K562 (cell line): Measurements from ENCODE around the gene GNAI2. TPM values are rescaled to one million over a fixed set of nuclear protein-coding genes. Genes with fewer than 3 reads are reported as not detected.

Experiments used
- COPS2 ChIP-seq: fragments of 450-650 bp; conservative IDR thresholded peaks from 2 replicates; pipeline ENCODE4 v1.6.1; 2016; ENCODE audit warnings: mild to moderate bottlenecking, moderate library complexity
- DPF2 ChIP-seq: fragments of 450-650 bp; IDR thresholded peaks from 2 replicates; pipeline ENCODE4 v1.6.1; 2016
- FUS ChIP-seq: fragments of 200-400 bp; formaldehyde crosslinking; optimal IDR thresholded peaks from 2 replicates; pipeline ENCODE3; 2017; ENCODE audit warnings: low read depth, low read length
- HDAC1 ChIP-seq, 2 experiments: fragments of 450-650 bp; IDR thresholded peaks; 2 replicates each; pipeline ENCODE4 v1.6.1; 2016 to 2017; ENCODE audit warnings: inconsistent platforms in 1 of 2, mild to moderate bottlenecking in 1 of 2, moderate library complexity in 1 of 2
- HNRNPH1 ChIP-seq: fragments of 200-400 bp; formaldehyde crosslinking; optimal IDR thresholded peaks from 2 replicates; pipeline ENCODE3; 2017; ENCODE audit warnings: low read depth, mild to moderate bottlenecking, low read length, moderate library complexity
- KAT2B ChIP-seq: IDR thresholded peaks from one replicate; pipeline ENCODE4 v1.6.1; 2012; ENCODE audit warnings: low read depth, mild to moderate bottlenecking, control low read depth, inconsistent platforms, low read length, moderate library complexity
- NCOR1 ChIP-seq: fragments of 450-650 bp; IDR thresholded peaks from 2 replicates; pipeline ENCODE4 v1.6.1; 2016; ENCODE audit warnings: mild to moderate bottlenecking, moderate library complexity
- NR2F6 ChIP-seq: fragments of 450-650 bp; formaldehyde crosslinking; IDR thresholded peaks from 2 replicates; pipeline ENCODE4 v1.4.0; 2020; ENCODE audit warnings: mild to moderate bottlenecking
- SAFB ChIP-seq: fragments of 200-400 bp; formaldehyde crosslinking; IDR thresholded peaks from 2 replicates; pipeline ENCODE4 v1.6.1; 2017; ENCODE audit warnings: low read depth, low read length, borderline replicate concordance
- SMAD4 ChIP-seq: fragments of 250-450 bp; sonication (Bioruptor Pico); conservative IDR thresholded peaks from 2 replicates; pipeline ENCODE4 v1.8.0; 2021; ENCODE audit warnings: inconsistent platforms, mild to moderate bottlenecking, moderate library complexity
- STAG1 ChIP-seq: sonication (generic); formaldehyde crosslinking; IDR thresholded peaks from 2 replicates; pipeline ENCODE4 v1.5.0; 2020; ENCODE audit warnings: missing genetic modification reagents, borderline replicate concordance
- polyA plus RNA-seq, 8 experiments: library from polyadenylated mRNA; depleted of rRNA in 4 of 8; stranded (reverse) in 5 of 8; unstranded in 3 of 8; fragments of >200 nt; fragmentation: Nextera tagmentation in 2 of 8; fragmentation: Illumina TruSeq in 1 of 8; extraction: Ambion mirVana in 2 of 8; extraction: Trizol in 1 of 8; gene quantifications; 2 replicates each; pipeline versions ENCODE4 v1.2.1 to v1.2.3, GENCODE V29; 2011 to 2014; ENCODE audit warnings: inconsistent platforms in 1 of 8, missing spikeins in 1 of 8
- total RNA-seq, 7 experiments: library from RNA; depleted of rRNA in 6 of 7; stranded (reverse); fragments of >200 nt in 6 of 7; fragmentation: Illumina TruSeq in 2 of 7; extraction: Trizol in 2 of 7; gene quantifications; 2 replicates each; pipeline versions ENCODE4 v1.2.1 to v1.2.3, GENCODE V29; 2011 to 2021; ENCODE audit warnings: low replicate concordance in 1 of 7
- TF ChIP-seq, protein P1 (sequence below): IDR thresholded peaks from 2 replicates; pipeline ENCODE4 v1.6.1; 2011; ENCODE audit not compliant: insufficient read length; ENCODE audit errors: extremely low read depth
- TF ChIP-seq, protein P2 (sequence below): fragments of 250-450 bp; sonication (Bioruptor Pico); IDR thresholded peaks from 2 replicates; pipeline ENCODE4 v1.5.0; 2022; ENCODE audit warnings: mild to moderate bottlenecking
- TF ChIP-seq, protein P3 (sequence below): fragments of 450-650 bp; formaldehyde crosslinking; conservative IDR thresholded peaks from 2 replicates; pipeline ENCODE4 v1.4.0; 2022; ENCODE audit warnings: mild to moderate bottlenecking, missing genetic modification characterization
- TF ChIP-seq, protein P4 (sequence below): fragments of 250-450 bp; sonication (Bioruptor Pico); IDR thresholded peaks from 2 replicates; pipeline ENCODE4 v1.4.0; 2020; ENCODE audit warnings: mild to moderate bottlenecking
- TF ChIP-seq, protein P5 (sequence below): sonication (generic); formaldehyde crosslinking; IDR thresholded peaks from 2 replicates; pipeline ENCODE4 v1.8.1; 2023; ENCODE audit warnings: mild to moderate bottlenecking, missing genetic modification reagents

Gene GNAI2
- total and polyA plus RNA-seq, 9 of the 15 experiments (the other 6 are each of a cell fraction or from before 2014, with no cell fraction given): 1.1 to 72.2 (median 42.7) TPM

DNA sequence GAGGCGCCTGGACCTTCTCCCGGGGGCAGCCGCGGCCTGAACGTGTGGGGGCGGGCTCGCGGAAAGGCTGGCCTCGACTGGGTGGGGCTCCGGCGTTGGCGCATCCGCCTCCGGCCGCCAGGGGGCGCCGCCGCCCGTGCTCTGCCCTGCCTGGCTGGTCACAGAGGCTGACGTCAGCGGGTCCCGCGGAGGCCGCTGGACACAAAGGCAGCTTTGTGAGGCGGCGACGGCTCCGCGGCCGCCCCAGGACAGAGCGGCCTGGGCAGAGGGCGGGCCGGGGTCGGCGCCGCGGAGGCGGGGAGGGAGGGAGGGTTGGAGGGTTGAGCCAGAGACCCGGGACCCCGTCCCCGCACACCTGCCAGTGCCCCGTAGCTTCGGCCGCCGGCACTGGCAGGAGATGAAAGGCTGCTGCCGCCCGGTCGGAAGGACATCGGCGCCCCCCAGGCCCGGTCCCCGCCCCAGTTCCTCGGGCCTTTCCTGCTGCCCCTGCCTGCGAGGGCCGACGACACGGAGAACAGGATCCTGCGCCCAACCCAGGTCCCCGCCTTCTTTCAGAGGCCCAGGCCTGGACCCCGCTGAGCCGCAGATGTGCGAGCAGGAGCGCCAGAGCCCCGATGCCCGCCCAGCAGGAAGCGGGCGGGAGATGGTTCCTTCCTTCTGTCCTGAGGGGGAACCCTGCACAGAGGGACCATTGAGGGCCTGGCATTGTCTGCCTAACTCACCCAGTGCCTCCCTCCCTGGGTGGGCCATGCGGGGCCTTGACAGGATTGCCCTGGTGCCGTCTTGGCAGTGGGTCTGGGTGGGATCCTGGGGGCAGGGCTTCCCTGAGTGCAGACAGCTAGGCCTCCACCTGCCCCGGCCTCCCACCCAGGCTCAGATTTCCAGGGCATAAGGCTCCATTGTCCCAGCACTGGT is 24.3 kb downstream of the GNAI2 start (continued):
- peak; percentile 54; the same call in 1 of the 2 replicates for TF ChIP-seq STAG1 (CRISPR knock-in tag)
- TF ChIP-seq KAT2B: no peak
- no peak for TF ChIP-seq HNRNPH1
- TF ChIP-seq, protein P1, sequence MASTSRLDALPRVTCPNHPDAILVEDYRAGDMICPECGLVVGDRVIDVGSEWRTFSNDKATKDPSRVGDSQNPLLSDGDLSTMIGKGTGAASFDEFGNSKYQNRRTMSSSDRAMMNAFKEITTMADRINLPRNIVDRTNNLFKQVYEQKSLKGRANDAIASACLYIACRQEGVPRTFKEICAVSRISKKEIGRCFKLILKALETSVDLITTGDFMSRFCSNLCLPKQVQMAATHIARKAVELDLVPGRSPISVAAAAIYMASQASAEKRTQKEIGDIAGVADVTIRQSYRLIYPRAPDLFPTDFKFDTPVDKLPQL: no peak
- TF ChIP-seq, protein P2, sequence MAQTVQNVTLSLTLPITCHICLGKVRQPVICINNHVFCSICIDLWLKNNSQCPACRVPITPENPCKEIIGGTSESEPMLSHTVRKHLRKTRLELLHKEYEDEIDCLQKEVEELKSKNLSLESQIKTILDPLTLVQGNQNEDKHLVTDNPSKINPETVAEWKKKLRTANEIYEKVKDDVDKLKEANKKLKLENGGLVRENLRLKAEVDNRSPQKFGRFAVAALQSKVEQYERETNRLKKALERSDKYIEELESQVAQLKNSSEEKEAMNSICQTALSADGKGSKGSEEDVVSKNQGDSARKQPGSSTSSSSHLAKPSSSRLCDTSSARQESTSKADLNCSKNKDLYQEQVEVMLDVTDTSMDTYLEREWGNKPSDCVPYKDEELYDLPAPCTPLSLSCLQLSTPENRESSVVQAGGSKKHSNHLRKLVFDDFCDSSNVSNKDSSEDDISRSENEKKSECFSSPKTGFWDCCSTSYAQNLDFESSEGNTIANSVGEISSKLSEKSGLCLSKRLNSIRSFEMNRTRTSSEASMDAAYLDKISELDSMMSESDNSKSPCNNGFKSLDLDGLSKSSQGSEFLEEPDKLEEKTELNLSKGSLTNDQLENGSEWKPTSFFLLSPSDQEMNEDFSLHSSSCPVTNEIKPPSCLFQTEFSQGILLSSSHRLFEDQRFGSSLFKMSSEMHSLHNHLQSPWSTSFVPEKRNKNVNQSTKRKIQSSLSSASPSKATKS (CRISPR knock-in tag): no peak
- no peak for TF ChIP-seq DPF2
- TF ChIP-seq, protein P3, sequence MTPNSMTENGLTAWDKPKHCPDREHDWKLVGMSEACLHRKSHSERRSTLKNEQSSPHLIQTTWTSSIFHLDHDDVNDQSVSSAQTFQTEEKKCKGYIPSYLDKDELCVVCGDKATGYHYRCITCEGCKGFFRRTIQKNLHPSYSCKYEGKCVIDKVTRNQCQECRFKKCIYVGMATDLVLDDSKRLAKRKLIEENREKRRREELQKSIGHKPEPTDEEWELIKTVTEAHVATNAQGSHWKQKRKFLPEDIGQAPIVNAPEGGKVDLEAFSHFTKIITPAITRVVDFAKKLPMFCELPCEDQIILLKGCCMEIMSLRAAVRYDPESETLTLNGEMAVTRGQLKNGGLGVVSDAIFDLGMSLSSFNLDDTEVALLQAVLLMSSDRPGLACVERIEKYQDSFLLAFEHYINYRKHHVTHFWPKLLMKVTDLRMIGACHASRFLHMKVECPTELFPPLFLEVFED (CRISPR knock-in tag): no peak
- TF ChIP-seq, protein P4, sequence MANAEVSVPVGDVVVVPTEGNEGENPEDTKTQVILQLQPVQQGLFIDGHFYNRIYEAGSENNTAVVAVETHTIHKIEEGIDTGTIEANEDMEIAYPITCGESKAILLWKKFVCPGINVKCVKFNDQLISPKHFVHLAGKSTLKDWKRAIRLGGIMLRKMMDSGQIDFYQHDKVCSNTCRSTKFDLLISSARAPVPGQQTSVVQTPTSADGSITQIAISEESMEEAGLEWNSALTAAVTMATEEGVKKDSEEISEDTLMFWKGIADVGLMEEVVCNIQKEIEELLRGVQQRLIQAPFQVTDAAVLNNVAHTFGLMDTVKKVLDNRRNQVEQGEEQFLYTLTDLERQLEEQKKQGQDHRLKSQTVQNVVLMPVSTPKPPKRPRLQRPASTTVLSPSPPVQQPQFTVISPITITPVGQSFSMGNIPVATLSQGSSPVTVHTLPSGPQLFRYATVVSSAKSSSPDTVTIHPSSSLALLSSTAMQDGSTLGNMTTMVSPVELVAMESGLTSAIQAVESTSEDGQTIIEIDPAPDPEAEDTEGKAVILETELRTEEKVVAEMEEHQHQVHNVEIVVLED (CRISPR knock-in tag): 0 out of 2 replicates have a peak, but pooled peaks have one; percentile 27
- no peak for TF ChIP-seq FUS
- peak; percentile 50; the same call in 1 of the 2 replicates for TF ChIP-seq SMAD4 (CRISPR knock-in tag)
- no peak for TF ChIP-seq SAFB
- TF ChIP-seq NCOR1: no peak
- TF ChIP-seq HDAC1 (IDR thresholded peaks at IDR 0.05): no peak
- TF ChIP-seq NR2F6: no peak
- TF ChIP-seq, protein P5, sequence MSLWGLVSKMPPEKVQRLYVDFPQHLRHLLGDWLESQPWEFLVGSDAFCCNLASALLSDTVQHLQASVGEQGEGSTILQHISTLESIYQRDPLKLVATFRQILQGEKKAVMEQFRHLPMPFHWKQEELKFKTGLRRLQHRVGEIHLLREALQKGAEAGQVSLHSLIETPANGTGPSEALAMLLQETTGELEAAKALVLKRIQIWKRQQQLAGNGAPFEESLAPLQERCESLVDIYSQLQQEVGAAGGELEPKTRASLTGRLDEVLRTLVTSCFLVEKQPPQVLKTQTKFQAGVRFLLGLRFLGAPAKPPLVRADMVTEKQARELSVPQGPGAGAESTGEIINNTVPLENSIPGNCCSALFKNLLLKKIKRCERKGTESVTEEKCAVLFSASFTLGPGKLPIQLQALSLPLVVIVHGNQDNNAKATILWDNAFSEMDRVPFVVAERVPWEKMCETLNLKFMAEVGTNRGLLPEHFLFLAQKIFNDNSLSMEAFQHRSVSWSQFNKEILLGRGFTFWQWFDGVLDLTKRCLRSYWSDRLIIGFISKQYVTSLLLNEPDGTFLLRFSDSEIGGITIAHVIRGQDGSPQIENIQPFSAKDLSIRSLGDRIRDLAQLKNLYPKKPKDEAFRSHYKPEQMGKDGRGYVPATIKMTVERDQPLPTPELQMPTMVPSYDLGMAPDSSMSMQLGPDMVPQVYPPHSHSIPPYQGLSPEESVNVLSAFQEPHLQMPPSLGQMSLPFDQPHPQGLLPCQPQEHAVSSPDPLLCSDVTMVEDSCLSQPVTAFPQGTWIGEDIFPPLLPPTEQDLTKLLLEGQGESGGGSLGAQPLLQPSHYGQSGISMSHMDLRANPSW (CRISPR knock-in tag): no peak
- TF ChIP-seq COPS2: no peak
